ENCODE data around the gene DNAL1. TPM values are rescaled to one million over a fixed set of nuclear protein-coding genes. Genes with fewer than 3 reads are reported as not detected.

DNAL1 gene
- total and polyA plus RNA-seq, 2 of the 13 experiments (the other 11 are each of a cell fraction or from before 2014, with no cell fraction given) = 1.4 to 13.3 TPM

GRCh38 chr14:73713803-73714655 is 69.2 kb downstream of the DNAL1 start, which contains the start of gene PNMA1 (continued):
- TF ChIP-seq THAP9 (CRISPR knock-in tag; IDR thresholded peaks at IDR 0.05; ENCODE audit: borderline replicate concordance) = no peak
- no peak for TF ChIP-seq FOXM1 (CRISPR knock-in tag; IDR thresholded peaks at IDR 0.05)
- TF ChIP-seq STAG1 (CRISPR knock-in tag; IDR thresholded peaks at IDR 0.05) = no peak
- TF ChIP-seq IRF1 (CRISPR knock-in tag; IDR thresholded peaks at IDR 0.05; ENCODE audit: low read depth) = peak; percentile 67; the same call in 1 of the 2 replicates
- TF ChIP-seq HNRNPK (IDR thresholded peaks at IDR 0.05; ENCODE audit: low read depth, low read length, poor library complexity, severe bottlenecking) = no peak
- peak; percentile 80 for TF ChIP-seq BRD4 (CRISPR knock-in tag; IDR thresholded peaks at IDR 0.05)
- TF ChIP-seq ZEB1 (IDR thresholded peaks at IDR 0.05; ENCODE audit: insufficient replicate concordance, low read depth) = no peak
- no peak for TF ChIP-seq KLF11 (CRISPR knock-in tag; IDR thresholded peaks at IDR 0.05)
- TF ChIP-seq TAF15 (IDR thresholded peaks at IDR 0.05; ENCODE audit: low read depth, low read length, poor library complexity, severe bottlenecking) = no peak
- TF ChIP-seq HNRNPLL (IDR thresholded peaks at IDR 0.05; ENCODE audit: low read depth, low read length, poor library complexity, severe bottlenecking) = peak; percentile 57
- no peak for TF ChIP-seq TBP (CRISPR knock-in tag; IDR thresholded peaks at IDR 0.05)
- no peak for TF ChIP-seq NBN (conservative IDR thresholded peaks at IDR 0.05)
- no peak for TF ChIP-seq ELF4 (CRISPR knock-in tag; IDR thresholded peaks at IDR 0.05; ENCODE audit: borderline replicate concordance)
- TF ChIP-seq MXI1 (IDR thresholded peaks at IDR 0.05; ENCODE audit: borderline replicate concordance, low read depth, low read length) = peak; percentile 86; the same call in 2 of the 3 replicates
- TF ChIP-seq FOXJ3 (CRISPR knock-in tag; IDR thresholded peaks at IDR 0.05; ENCODE audit: borderline replicate concordance) = no peak
- peak; percentile 22; the same call in 1 of the 2 replicates for TF ChIP-seq KMT2A (CRISPR knock-in tag; IDR thresholded peaks at IDR 0.05)
- no peak for TF ChIP-seq ZNF414 (CRISPR knock-in tag; IDR thresholded peaks at IDR 0.05)
- TF ChIP-seq ZNF382 (CRISPR knock-in tag; IDR thresholded peaks at IDR 0.05; ENCODE audit: borderline replicate concordance) = no peak
- TF ChIP-seq FOSL1 (CRISPR knock-in tag; IDR thresholded peaks at IDR 0.05; ENCODE audit: borderline replicate concordance) = no peak
- TF ChIP-seq ZNF83 (CRISPR knock-in tag; IDR thresholded peaks at IDR 0.05; ENCODE audit: borderline replicate concordance) = peak; percentile 91; the same call in 1 of the 2 replicates
- no peak for TF ChIP-seq EHMT2 (IDR thresholded peaks at IDR 0.05; ENCODE audit: borderline replicate concordance, low read depth, low read length)
- no peak for TF ChIP-seq ZUFSP (CRISPR knock-in tag; IDR thresholded peaks at IDR 0.05; ENCODE audit: borderline replicate concordance)
- TF ChIP-seq MXD3 (CRISPR knock-in tag; IDR thresholded peaks at IDR 0.05) = 0 out of 2 replicates have a peak, but pooled peaks have one; percentile 20

Data from HepG2 (cell line).